OCI-LY1 (cell line): ENCODE measurements around the gene RMC1.

Experiments
- H2AFZ ChIP-seq: fragments of 200-600 bp; sonication (generic), shearing (Covaris generic); 2 replicates; pipeline ENCODE4 v1.6.0; 2014; ENCODE audit warnings: antibody characterized with exemption, mild to moderate bottlenecking, low read length
- H3F3A ChIP-seq: fragments of 200-600 bp; sonication (generic), shearing (Covaris generic); 2 replicates; pipeline ENCODE4 v1.6.0; 2014; ENCODE audit warnings: mild to moderate bottlenecking, antibody characterized with exemption, low read length, moderate library complexity; ENCODE audit not compliant: insufficient read depth
- H3K27ac ChIP-seq: fragments of 200-600 bp; sonication (generic); 2 replicates; pipeline ENCODE4 v1.5.1; 2014; ENCODE audit warnings: low read length, mixed run types, mild to moderate bottlenecking, low read depth; ENCODE audit not compliant: poor library complexity, severe bottlenecking
- H3K27me3 ChIP-seq: fragments of 200-600 bp; sonication (generic); 2 replicates; pipeline ENCODE4 v1.6.0; 2014; ENCODE audit warnings: antibody characterized with exemption, mild to moderate bottlenecking, low read length, moderate library complexity; ENCODE audit not compliant: insufficient read depth
- H3K36me3 ChIP-seq: fragments of 200-600 bp; sonication (generic); 2 replicates; pipeline ENCODE4 v1.6.1; 2014; ENCODE audit warnings: mild to moderate bottlenecking, antibody characterized with exemption, low read length, moderate library complexity, mixed read lengths; ENCODE audit not compliant: insufficient read depth
- H3K4me1 ChIP-seq: fragments of 200-600 bp; sonication (generic); 2 replicates; pipeline ENCODE4 v1.5.1; 2014; ENCODE audit warnings: mild to moderate bottlenecking, low read length, moderate library complexity; ENCODE audit not compliant: insufficient read depth, severe bottlenecking
- H3K4me2 ChIP-seq: fragments of 200-600 bp; sonication (generic), shearing (Covaris generic); 2 replicates; pipeline ENCODE4 v1.6.1; 2014; ENCODE audit warnings: low read length
- H3K4me3 ChIP-seq: fragments of 200-600 bp; sonication (generic); 2 replicates; pipeline ENCODE4 v1.5.1; 2014; ENCODE audit warnings: low read length, low read depth, mild to moderate bottlenecking, mixed read lengths; ENCODE audit not compliant: poor library complexity, severe bottlenecking
- H3K79me2 ChIP-seq: fragments of 200-600 bp; shearing (Covaris generic); 2 replicates; pipeline ENCODE4 v1.6.1; 2016; ENCODE audit warnings: mixed run types, low read length, mixed read lengths; ENCODE audit not compliant: insufficient read depth
- H3K9ac ChIP-seq: fragments of 200-600 bp; sonication (generic), shearing (Covaris generic); 2 replicates; pipeline ENCODE4 v1.6.1; 2014; ENCODE audit warnings: mild to moderate bottlenecking, low read length, mixed read lengths
- H3K9me2 ChIP-seq: fragments of 200-600 bp; sonication (generic), shearing (Covaris generic); 2 replicates; pipeline ENCODE4 v1.6.1; 2014; ENCODE audit warnings: low read depth, mild to moderate bottlenecking, low read length, mixed read lengths
- H3K9me3 ChIP-seq: fragments of 200-600 bp; shearing (Covaris generic); 2 replicates; pipeline ENCODE4 v1.6.1; 2014; ENCODE audit warnings: low read length, mixed read lengths
- H4K20me1 ChIP-seq: fragments of 200-600 bp; sonication (generic), shearing (Covaris generic); 2 replicates; pipeline ENCODE4 v1.6.0; 2016; ENCODE audit warnings: mild to moderate bottlenecking, low read length; ENCODE audit not compliant: insufficient read depth
- CTCF ChIP-seq: fragments of 200-600 bp; sonication (generic), shearing (Covaris generic); IDR thresholded peaks from 2 replicates; pipeline ENCODE4 v1.5.1; 2017; ENCODE audit warnings: mild to moderate bottlenecking, antibody characterized with exemption, low read length, moderate library complexity, mixed read lengths
- EZH2 ChIP-seq: fragments of 200-600 bp; sonication (generic), shearing (Covaris generic); IDR thresholded peaks from 2 replicates; pipeline ENCODE4 v1.8.0; 2017; ENCODE audit warnings: borderline replicate concordance, mixed run types, mild to moderate bottlenecking, antibody characterized with exemption, low read length, moderate library complexity, mixed read lengths

RMC1 gene

GRCh38 chr18:23532848-23533247, 29.5 kb downstream of the RMC1 start:
- no peaks in the 10 kb centered on the region for H3K4me1 ChIP-seq
- H3K9me2 ChIP-seq, result no peaks in the 10 kb centered on the region
- no peaks in the 10 kb centered on the region for H4K20me1 ChIP-seq
- no peak for TF ChIP-seq CTCF
- no peak for TF ChIP-seq EZH2
- H3K4me3 ChIP-seq, result no peak overlapping the region
- H3K27me3 ChIP-seq, result no peaks in the 10 kb centered on the region
- H3K9me3 ChIP-seq, result no peaks in the 10 kb centered on the region
- no peaks in the 10 kb centered on the region for H3F3A ChIP-seq
- no peaks in the 10 kb centered on the region for H3K79me2 ChIP-seq
- no peak overlapping the region for H2AFZ ChIP-seq
- H3K36me3 ChIP-seq, result peaks cover 97% of the 10 kb centered on the region
- no peak overlapping the region for H3K27ac ChIP-seq
- no peak overlapping the region for H3K4me2 ChIP-seq
- H3K9ac ChIP-seq, result no peak overlapping the region

GRCh38 chr18:23534276-23534675, 31.0 kb downstream of the RMC1 start:
- no peaks in the 10 kb centered on the region for H3K9me2 ChIP-seq
- H3K79me2 ChIP-seq, result no peaks in the 10 kb centered on the region
- TF ChIP-seq CTCF (no peak), EZH2 (no peak)
- H3K4me2 ChIP-seq, result no peak overlapping the region
- H3K4me3 ChIP-seq, result no peak overlapping the region
- no peaks in the 10 kb centered on the region for H3K27me3 ChIP-seq
- peaks cover 97% of the 10 kb centered on the region for H3K36me3 ChIP-seq
- H3K9me3 ChIP-seq, result no peaks in the 10 kb centered on the region
- no peaks in the 10 kb centered on the region for H4K20me1 ChIP-seq
- no peak overlapping the region for H3K9ac ChIP-seq
- H3K4me1 ChIP-seq, result no peaks in the 10 kb centered on the region
- H2AFZ ChIP-seq, result no peak overlapping the region
- H3F3A ChIP-seq, result no peaks in the 10 kb centered on the region
- no peak overlapping the region for H3K27ac ChIP-seq

GRCh38 chr18:23536204-23536603, 32.9 kb downstream of the RMC1 start:
- Histone ChIP-seq H2AFZ (no peak overlapping the region), H3K4me3 (no peak overlapping the region), H3K27ac (no peak overlapping the region), H3F3A (no peaks in the 10 kb centered on the region), H3K9me3 (no peaks in the 10 kb centered on the region), H4K20me1 (no peaks in the 10 kb centered on the region), H3K4me1 (no peaks in the 10 kb centered on the region), H3K9ac (no peak overlapping the region), H3K9me2 (no peaks in the 10 kb centered on the region), H3K4me2 (no peak overlapping the region), H3K27me3 (no peaks in the 10 kb centered on the region), H3K79me2 (no peaks in the 10 kb centered on the region), H3K36me3 (peaks cover 97% of the 10 kb centered on the region)
- TF ChIP-seq EZH2, result no peak
- TF ChIP-seq CTCF, result no peak
